Natural killer cell (primary cell): ENCODE measurements around the gene ZFHX3. TPM values are rescaled to one million over a fixed set of nuclear protein-coding genes. Genes with fewer than 3 reads are reported as not detected.

Source experiments
- ATAC-seq, 3 donors: fragments of 150-1000 bp in 2 of 3; fragments of 200-7000 bp in 1 of 3; cut with Tn5 transposase; 1 replicate in 1 of 3; 2 replicates in 2 of 3; pipeline ENCODE4 v1.10.0; 2021; ENCODE audit warnings: mild to moderate bottlenecking in 2 of 3, moderate library complexity in 2 of 3
- DNase-seq, 2 donors: peaks; one replicate each; pipeline versions ENCODE4 v3.0.0 to v3.0.0-alpha.2; 2013 to 2021; ENCODE audit warnings: mixed read lengths in 1 of 2
- H3K27ac ChIP-seq: one replicate; pipeline ENCODE4 v1.5.1; 2013; ENCODE audit warnings: mild to moderate bottlenecking, low read length
- H3K27me3 ChIP-seq: one replicate; pipeline ENCODE4 v1.6.1; 2013; ENCODE audit warnings: low read length; ENCODE audit not compliant: control insufficient read depth, insufficient read depth
- H3K36me3 ChIP-seq: one replicate; pipeline ENCODE4 v1.6.1; 2013; ENCODE audit warnings: low read length; ENCODE audit not compliant: control insufficient read depth, insufficient read depth
- H3K4me1 ChIP-seq: one replicate; pipeline ENCODE4 v1.6.1; 2013; ENCODE audit warnings: low read length; ENCODE audit not compliant: control insufficient read depth, insufficient read depth
- H3K4me3 ChIP-seq: one replicate; pipeline ENCODE4 v1.5.1; 2013; ENCODE audit warnings: low read length
- H3K9me3 ChIP-seq: one replicate; pipeline ENCODE4 v1.6.1; 2013; ENCODE audit warnings: low read length; ENCODE audit not compliant: control insufficient read depth, insufficient read depth
- H3K27ac Mint-ChIP-seq, 2 donors: one replicate each; pipeline ENCODE4 v1.8.0; 2022; ENCODE audit warnings: mild to moderate bottlenecking in 2 of 2, mixed read lengths in 2 of 2, moderate library complexity in 1 of 2
- H3K27me3 Mint-ChIP-seq, 2 donors: one replicate each; pipeline ENCODE4 v1.8.0; 2022; ENCODE audit warnings: low read depth in 2 of 2, mixed read lengths in 2 of 2
- H3K36me3 Mint-ChIP-seq: one replicate; pipeline ENCODE4 v1.8.0; 2022; ENCODE audit warnings: mixed read lengths
- H3K4me1 Mint-ChIP-seq, 2 donors: one replicate each; pipeline ENCODE4 v1.8.0; 2022; ENCODE audit warnings: mixed read lengths in 2 of 2
- H3K4me3 Mint-ChIP-seq: one replicate; pipeline ENCODE4 v1.8.0; 2022; ENCODE audit warnings: mild to moderate bottlenecking, moderate library complexity, mixed read lengths
- H3K9me3 Mint-ChIP-seq, 2 donors: one replicate each; pipeline ENCODE4 v1.8.0; 2022; ENCODE audit warnings: mixed read lengths in 2 of 2
- WGBS: methylation state at CpG from one replicate; pipeline ENCODE4 v1.1.7; 2013; ENCODE audit warnings: missing lambda C conversion rate; ENCODE audit not compliant: insufficient coverage; 5-methylcytosine and 5-hydroxymethylcytosine counted together
- intact Hi-C: fragments of 100-400 bp; cut with micrococcal nuclease; formaldehyde crosslinking; loops from one replicate; pipeline ENCODE4 v1.14.2; 2022
- total RNA-seq, 4 donors: library from RNA; stranded (reverse); fragments of 120-200 nt in 1 of 4; gene quantifications; one replicate each; pipeline versions ENCODE4 v1.2.3 to v1.2.4, GENCODE V29; 2013 to 2022
- TF ChIP-seq, protein P1 (sequence below): fragments of 200-600 bp; IDR thresholded peaks from one replicate; pipeline ENCODE4 v1.8.0; 2022; ENCODE audit warnings: antibody characterized with exemption

The ZFHX3 gene
- total RNA-seq, 3 donors from 2014 or later (not counting 1 experiment from before 2014, with no cell fraction given): 5.8 to 7.8 (median 7.5) TPM

DNA sequence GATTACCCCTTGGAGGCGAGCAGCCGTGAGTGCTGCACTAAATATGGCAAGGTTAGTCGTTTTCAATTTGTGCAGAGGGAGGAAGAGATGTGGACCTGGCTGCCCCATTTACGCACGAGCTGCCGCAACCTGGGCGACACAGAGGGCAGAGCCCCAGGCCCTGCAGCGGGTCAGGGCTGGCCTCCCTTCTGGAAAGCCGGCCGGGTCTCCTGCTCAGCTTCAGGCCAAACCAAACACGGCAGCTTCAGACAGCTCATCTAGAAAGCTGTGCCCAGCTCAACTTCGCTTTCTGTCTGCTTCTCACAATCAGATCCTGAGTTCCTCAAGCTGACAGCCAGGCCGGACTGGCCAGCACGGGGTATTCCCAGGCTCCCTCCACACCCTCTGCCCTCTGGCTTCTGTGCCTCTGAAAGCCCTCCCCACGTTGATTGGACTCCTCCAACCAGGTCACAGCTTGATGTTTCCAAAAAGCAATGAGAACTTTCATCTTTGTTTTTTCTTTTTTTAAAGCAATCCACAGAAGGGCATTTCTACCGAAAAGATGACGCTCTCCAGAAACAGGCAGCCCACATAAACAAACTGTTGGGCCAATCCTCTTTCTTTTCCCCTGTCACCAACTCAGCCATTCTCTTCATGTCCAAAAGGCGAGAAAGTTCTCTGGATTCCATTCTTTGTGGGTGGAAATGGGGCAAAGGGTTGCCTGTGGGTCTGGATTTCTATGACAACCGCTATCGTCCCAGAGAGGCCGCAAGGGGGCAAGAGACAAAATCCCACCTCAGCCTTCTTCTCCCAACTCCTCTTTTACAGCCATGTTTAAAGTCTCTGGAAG, 189.0 kb downstream of the ZFHX3 start:
- H3K36me3 ChIP-seq: no peaks in the 10 kb centered on the region
- Mint-ChIP-seq H3K27me3 (no peaks in the 10 kb centered on the region), H3K4me3 (no peak overlapping the region), H3K4me1 (peaks cover 5 to 12% of the 10 kb centered on the region in 2 donors), H3K27ac (no peak overlapping the region), H3K9me3 (no peaks in the 10 kb centered on the region), H3K36me3 (no peaks in the 10 kb centered on the region)
- peaks cover 4% of the 10 kb centered on the region for H3K4me1 ChIP-seq
- WGBS: 91% methylated on average over 17 of the region's 21 CpGs
- H3K27ac ChIP-seq: no peak overlapping the region
- H3K4me3 ChIP-seq: no peak overlapping the region
- TF ChIP-seq, protein P1, sequence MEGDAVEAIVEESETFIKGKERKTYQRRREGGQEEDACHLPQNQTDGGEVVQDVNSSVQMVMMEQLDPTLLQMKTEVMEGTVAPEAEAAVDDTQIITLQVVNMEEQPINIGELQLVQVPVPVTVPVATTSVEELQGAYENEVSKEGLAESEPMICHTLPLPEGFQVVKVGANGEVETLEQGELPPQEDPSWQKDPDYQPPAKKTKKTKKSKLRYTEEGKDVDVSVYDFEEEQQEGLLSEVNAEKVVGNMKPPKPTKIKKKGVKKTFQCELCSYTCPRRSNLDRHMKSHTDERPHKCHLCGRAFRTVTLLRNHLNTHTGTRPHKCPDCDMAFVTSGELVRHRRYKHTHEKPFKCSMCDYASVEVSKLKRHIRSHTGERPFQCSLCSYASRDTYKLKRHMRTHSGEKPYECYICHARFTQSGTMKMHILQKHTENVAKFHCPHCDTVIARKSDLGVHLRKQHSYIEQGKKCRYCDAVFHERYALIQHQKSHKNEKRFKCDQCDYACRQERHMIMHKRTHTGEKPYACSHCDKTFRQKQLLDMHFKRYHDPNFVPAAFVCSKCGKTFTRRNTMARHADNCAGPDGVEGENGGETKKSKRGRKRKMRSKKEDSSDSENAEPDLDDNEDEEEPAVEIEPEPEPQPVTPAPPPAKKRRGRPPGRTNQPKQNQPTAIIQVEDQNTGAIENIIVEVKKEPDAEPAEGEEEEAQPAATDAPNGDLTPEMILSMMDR: no peak
- DNase-seq (no peak), ATAC-seq (no peak)
- intact Hi-C loops: no loop called here
- no peaks in the 10 kb centered on the region for H3K27me3 ChIP-seq
- H3K9me3 ChIP-seq: no peaks in the 10 kb centered on the region

DNA sequence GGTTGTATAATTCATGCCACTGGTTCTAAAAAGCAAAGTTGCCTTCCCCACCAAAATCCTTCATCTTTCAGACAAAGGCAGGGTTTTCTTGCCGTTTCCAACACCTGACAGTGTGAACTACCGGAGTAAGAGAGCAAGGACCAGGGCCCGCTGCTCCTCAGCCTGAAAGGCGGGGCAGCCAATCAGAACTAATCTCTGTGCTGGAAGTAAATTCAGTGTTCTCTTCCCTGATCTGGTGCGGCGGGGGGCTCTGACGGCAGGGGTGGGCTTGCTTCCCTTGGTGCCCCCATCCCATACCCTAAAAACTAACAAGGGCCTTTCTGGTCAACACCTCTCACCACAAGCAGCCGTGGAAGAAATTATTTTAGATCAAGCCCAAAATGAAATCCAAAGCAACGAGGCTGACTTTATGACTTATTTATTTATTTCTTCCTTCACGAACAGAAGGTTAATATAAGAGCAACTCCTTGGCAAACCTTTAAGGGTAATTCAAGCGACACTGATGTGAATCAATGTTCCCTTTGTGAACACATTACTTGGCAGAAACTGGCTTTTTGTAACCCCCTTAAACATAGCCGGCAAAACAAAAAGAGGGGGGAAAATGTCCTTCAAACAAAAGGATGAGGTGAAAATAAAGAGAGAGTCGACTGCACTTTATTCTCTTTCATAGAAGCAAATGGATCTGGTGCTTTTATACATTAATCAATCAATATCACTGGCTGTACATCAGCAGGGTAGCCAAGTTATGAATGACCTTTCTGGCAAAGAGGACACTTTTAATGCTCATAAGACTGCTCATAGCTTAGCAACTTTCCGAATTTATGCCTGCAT, 189.9 kb downstream of the ZFHX3 start:
- no peak overlapping the region for H3K27ac ChIP-seq
- no peaks in the 10 kb centered on the region for H3K9me3 ChIP-seq
- peaks cover 6% of the 10 kb centered on the region for H3K4me1 ChIP-seq
- no peaks in the 10 kb centered on the region for H3K9me3 Mint-ChIP-seq
- no peak overlapping the region for H3K27ac Mint-ChIP-seq
- intact Hi-C loops: no loop called here
- H3K4me3 Mint-ChIP-seq: no peak overlapping the region
- no peak for DNase-seq
- H3K36me3 ChIP-seq: no peaks in the 10 kb centered on the region
- ATAC-seq: no peak
- H3K27me3 ChIP-seq: no peaks in the 10 kb centered on the region
- peaks cover 12 to 19% of the 10 kb centered on the region in 2 donors for H3K4me1 Mint-ChIP-seq
- H3K36me3 Mint-ChIP-seq: no peaks in the 10 kb centered on the region
- TF ChIP-seq, protein P1: no peak
- no peak overlapping the region for H3K4me3 ChIP-seq
- 83% methylated on average over 12 of the region's 14 CpGs for WGBS
- no peaks in the 10 kb centered on the region for H3K27me3 Mint-ChIP-seq

DNA sequence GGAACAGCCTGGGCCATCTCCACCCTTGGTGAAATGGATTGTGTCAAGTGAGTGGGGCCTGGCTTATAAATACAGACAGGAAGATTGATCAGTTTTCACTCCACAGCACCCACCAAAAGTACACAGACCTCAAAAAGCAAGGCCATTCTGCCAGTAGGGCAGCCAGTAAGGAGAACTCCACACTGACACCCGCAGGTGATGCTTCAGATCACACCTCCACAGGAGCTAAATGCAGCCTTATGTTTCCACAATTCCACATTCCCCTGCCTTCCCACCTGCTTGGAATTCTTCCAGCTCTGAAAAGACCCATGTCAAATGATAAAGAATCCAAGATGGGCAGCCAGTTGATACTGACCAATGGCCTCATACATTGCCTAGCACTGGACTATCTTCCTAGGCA, 191.1 kb downstream of the ZFHX3 start:
- Histone ChIP-seq H3K36me3 (no peaks in the 10 kb centered on the region), H3K27ac (no peak overlapping the region), H3K27me3 (no peaks in the 10 kb centered on the region), H3K4me3 (no peak overlapping the region), H3K4me1 (peaks cover 6% of the 10 kb centered on the region), H3K9me3 (no peaks in the 10 kb centered on the region)
- DNase-seq: peak in 1 of 2 donors; percentile 13
- peak in 2 of 3 donors; percentile 41 to 62 for ATAC-seq
- Mint-ChIP-seq H3K4me3 (no peak overlapping the region), H3K27me3 (no peaks in the 10 kb centered on the region), H3K27ac (no peak overlapping the region), H3K4me1 (peaks cover 12 to 19% of the 10 kb centered on the region in 2 donors), H3K9me3 (no peaks in the 10 kb centered on the region), H3K36me3 (no peaks in the 10 kb centered on the region)
- intact Hi-C loops: no loop called here
- TF ChIP-seq, protein P1: peak; percentile 13
- WGBS: 93% methylated on average over 1 of the region's 1 CpG
